COLO668 (cell line): ENCODE data around the gene KIT.

Experiments used
- DNase-seq: peaks from one replicate; lab custom pipeline; 2025; ENCODE audit not compliant: unreplicated experiment; lab: John Stamatoyannopoulos, UW

Gene KIT

DNA sequence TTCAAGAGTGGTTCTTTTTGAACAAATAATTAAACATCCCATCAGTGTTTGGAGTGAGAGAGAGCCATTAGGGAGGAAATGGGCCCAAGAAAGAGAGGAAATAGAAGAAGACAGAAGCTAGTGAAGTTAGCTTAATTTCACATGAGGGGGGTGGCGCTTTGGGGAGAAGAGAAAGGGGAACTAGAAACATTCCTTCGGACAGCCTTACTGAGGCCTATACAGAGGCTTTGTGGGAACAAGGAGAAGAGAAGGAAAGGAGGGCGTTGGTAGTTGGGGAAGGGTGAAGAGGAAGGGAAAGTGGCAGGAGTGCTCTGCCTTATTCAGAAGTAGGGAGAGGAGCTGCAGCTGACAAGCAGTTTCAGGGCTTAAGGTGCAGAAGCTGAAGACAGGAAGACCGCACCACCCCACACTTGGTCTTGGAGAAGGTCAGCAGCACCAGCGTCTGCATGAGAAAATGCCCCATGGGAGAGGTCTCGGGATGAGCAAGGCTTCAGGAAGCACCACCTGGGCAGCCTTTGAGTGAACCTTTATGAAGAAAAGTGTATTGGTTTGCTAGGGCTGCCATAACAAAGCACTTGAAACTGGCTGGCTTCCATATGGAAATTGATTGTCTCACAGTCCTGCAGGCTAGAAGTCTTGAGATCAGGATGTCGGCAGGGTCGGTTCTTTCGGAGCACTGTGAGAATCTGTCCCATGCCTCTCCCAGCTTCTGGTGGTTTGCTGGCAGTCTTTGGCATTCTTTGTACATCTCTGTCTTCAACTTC, 85.1 kb downstream of the KIT start:
- DNase-seq: no peak

DNA sequence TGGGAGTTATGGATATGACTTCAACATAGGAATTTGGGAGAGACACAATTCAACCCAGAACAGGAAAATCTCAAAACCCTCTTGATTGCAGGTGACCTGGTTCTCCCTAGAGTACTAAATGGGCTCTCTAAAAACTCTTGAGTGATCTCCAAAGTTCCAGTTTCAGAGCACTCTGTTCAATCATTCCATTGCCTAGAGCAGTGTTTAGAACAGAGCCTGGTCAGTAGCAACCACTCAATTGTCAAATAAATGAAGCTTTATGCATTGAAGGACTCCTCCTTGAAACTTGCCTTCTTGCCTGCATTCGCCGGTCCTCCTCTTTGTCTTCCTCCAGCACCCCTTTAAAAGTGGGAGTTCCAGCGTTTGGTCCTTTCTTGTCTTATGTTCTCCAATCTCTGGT, 85.8 kb downstream of the KIT start:
- DNase-seq: no peak

DNA sequence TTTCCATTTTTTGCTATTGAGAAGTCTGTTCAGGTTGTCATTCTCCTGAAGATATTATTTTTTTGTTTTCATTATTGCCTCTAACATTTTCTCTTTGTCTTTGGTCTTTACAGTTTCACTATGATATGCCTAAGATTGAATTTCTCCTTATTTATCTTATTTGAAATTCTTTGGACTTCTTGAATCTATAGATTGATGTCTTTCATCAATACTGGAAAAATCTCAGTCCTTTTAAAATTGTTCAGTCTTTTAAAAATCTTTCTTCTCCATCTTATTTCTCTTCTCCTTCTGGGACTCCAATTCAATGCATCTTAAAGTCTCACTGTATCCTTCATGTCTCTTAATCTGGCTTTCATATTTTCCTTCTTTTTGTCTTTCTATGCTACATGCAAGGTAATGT, 86.7 kb downstream of the KIT start:
- DNase-seq: no peak

DNA sequence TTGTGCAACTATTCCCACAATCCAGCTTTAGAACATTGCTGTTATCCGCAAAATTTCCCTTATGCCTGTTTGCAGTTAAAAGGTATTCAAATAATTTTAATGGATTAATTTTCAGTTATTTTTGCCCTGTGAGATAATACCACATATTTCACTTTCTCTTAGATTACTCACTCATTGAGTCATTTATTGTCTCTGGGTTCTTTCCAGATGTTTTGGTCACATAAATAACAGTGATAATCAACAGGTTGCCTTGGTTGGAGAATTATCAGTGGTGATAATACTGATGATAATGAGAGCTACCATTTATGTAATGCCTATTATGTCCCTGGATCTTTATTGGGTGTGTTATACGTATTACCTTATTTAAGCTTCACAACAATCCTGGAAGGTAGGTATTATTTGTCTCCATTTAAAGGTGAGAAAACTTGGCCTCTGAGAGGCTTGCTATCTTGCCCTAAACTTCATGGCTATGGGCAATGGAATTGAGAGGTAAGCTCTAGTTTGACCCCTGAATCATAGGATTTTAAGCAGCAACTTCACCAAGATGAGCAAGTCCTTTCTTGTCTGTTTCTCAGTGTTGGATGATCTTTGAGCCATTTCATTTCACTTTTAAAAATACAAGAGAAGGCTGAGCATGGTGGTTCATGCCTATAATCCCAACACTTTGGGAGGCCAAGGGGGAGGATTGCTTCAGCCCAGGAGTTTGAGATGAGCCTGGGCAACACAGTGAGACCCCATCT, 87.4 kb downstream of the KIT start:
- no peak for DNase-seq

DNA sequence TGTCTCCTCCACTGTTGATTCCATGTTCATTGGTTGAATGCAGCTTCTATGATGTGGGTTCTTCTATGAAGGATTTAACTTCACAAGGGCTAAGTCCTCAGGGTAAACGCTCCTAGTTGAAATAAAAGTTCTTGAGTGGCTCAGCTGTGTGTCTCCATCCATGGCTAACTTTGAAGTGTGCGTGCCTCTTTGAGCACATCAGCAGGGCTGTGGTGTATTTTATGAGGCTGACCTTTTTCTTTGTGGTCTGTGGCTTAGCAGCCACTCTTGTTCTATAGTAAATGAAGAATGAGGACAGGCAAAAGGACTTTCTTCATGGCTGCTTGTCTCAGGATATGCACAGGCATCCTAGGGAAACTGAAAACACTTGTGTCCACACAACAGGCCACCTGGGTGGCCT, 88.5 kb downstream of the KIT start:
- DNase-seq: no peak

DNA sequence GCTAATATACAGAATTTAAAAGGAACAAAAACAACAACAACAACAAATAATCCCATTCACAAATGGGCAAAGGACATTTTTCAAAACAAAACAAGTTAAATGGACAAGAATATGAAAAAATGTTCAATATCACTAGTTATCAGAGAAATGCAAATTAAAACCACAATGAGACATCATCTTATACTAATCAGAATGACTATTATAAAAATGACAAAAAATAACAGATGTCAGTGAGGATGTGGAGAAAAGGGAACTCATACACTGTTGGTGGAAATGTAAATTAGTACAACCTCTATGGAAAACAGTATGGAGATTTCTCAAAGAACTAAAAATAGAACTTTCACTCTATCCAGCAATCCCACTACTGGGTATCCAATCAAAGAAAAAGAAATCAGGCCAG, 92.6 kb downstream of the KIT start:
- no peak for DNase-seq

DNA sequence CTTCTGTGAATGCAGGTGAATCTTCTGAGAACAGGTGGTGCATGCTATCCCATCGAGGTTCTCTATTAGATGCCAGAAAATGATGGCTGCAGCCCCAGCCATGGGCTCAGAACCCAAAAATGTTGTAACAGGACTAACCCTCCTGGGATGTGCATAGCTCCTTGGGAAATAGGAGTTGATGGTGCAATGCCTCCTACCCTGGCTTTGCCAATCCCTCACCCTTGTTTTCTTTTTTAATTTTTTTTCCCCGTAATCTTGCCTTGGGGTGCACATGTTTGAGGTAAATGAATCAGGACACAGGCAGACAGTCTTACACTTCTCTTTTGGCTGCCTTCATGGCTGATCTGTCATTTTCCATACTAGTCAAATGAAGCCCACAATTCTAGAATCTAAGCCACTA, 96.6 kb downstream of the KIT start:
- DNase-seq: no peak

DNA sequence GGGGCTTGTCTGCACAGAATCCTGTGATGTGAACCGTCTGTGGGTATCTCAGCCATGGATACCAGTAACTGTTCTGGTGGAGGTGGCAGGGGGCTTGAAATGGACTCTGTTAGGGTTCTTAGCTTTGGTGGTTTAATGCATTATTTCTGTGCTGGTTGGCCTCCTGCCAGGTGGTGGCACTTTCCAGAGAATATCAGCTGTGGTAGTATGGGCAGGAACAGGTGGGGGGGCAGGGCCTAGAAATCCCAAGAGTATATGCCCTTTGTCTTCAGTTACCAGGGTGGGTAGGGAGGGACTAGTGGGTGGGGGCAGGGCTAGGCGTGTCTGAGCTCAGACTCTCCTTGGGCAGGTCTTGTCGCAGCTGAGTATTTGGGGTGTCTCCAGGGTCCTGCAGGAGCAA, 106.7 kb downstream of the KIT start:
- no peak for DNase-seq

DNA sequence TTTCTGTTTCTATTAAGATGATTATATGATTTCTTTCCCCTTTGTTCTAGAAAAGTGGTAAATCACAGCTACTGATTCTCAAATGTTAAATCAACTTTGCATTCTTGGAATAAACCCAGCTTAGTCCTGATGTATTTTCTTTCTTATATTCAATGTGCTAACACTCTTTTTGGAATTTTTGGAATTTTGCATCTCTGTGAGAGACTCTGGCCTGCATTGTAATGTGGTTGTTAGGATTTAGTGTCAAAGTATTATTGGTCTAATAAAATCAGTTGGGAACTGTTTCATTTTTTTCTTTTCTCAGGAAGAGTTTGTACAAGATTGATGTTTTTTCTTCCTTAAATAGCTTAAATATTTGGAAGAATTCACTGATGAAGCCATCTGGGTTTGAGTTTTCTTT, 109.6 kb downstream of the KIT start:
- DNase-seq: no peak

DNA sequence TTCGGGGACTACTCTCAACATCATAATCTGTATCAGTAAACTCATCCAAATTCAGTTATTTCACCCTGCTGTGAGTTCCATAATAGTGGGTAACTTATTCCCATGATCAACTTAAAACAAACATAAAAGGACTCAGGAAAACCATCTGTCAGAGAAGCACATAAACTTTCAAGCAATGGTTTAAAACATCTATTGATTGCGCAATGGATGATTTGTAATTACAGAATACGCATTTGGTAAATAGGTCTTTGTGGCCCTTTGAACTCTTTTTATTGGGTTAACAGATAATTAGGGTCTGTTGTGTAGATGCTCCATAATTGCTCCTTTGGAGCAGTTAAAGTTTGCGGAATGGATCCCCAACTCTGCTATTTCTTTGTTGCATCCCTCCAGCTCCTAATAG, 115.3 kb downstream of the KIT start:
- DNase-seq: no peak

DNA sequence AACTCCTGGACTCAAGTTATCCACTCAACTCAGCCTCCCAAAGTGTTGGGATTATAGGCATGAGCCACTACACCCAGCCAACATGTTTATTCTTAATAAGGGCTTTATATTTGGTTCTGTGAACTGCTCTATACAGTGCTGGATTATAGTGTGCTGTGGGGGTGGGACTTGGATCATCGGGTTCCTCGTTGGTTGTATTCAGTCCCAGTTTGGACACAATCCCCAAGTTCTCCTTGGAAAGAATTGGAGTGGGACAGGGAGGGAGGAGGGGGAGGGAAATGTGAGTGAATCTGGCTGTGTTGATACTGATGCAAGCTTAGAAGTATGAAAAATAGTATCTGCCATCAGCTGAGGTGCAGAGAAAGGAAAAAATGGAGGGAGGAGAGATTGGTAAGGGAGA, 121.3 kb downstream of the KIT start:
- DNase-seq: no peak

DNA sequence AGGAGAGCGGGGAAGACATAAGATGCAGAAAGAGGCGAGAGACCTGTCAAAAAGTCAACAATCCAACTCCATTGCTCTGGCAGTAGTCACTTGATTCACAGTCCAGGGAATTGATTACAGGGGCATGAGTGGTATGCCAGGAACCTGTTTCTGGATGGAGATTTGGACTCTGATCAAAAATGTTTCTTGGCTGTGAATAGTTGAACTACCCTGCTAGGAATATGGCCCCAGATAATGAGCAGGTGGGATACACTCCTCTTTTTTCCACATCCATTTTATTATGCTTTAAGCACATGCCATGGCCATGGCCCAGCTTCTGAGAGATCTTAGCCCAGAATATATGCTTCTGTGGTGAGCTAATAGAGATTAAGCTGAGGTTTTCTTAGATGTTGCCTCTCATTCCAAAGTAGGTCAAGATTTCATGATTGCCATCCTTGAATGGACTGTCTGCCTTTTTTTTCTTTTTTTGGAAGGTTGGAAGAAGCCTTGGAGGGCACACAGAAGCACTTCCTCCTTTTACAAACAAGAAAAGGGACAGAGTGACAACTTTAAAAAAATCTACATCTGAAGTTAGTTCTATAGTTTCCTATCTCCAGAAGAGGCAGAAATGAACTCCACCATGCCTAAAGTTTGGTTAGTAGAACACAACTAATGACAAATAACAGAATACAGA, 121.9 kb downstream of the KIT start:
- DNase-seq: no peak

DNA sequence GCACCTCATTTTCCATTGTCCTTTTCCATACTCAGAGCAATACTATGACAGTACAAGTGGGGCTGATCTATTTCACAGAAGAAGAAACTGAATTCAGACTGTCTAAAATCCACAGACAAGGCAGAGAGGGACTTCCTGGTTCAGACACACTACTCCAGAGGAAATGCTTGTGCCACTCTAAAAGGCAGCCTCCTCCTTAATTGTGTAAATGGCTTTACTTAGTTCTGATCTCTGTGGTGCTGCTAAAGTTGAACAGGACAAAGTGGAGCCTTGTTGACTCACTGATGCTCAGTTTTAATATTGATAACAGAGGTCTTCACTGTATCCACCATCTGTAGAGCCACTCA, 122.4 kb downstream of the KIT start:
- DNase-seq: no peak

DNA sequence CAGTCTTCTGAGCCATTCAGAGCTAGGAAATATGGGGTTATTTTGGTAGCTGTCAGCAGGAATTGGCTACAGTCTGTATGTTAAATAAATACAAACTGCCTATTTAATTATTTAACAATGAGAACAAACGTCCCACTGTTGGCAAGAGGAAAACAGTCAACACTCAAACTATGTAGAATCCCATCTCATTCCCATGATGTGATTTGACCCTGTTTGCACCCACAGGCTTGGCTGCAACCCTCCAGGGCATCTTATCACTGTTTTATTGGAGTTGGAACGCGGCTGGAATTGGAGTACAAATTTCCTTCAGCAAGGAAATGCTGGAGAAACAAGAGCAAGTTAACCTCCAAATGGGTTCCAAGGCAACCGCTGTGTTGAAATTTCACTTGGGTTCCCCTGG, 124.0 kb downstream of the KIT start:
- no peak for DNase-seq

DNA sequence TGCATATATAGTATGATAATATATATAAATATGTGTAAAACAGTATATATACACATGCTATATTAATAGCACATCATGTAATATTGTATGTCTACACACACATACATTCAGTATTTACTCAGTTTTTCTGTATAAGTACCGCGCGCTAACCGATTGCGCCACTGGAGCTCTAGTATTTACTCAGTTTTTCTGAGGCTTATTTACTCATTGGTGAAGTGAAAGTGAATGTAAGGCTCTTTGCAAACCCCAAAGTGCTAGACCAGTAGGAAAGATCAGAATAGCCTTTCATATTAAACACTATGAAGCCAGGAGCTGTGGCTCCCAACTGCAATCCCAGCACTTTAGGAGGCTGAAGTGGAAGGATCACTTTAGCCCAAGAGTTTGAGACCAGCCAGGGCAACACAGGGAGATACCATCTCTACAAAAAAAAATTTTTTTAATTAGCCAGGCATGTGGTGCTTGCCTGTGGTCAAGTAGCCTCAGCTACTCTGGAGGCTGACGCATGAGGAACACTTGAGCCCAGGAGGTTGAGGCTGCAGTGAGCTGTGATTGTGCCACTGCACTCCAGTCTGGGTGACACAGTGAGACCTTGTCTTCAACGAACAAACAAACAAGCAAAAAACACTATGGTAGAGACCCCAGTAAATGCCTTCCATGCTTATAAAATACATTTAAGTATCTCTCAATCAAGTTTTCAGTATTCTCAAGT, 125.8 kb downstream of the KIT start:
- DNase-seq: no peak

DNA sequence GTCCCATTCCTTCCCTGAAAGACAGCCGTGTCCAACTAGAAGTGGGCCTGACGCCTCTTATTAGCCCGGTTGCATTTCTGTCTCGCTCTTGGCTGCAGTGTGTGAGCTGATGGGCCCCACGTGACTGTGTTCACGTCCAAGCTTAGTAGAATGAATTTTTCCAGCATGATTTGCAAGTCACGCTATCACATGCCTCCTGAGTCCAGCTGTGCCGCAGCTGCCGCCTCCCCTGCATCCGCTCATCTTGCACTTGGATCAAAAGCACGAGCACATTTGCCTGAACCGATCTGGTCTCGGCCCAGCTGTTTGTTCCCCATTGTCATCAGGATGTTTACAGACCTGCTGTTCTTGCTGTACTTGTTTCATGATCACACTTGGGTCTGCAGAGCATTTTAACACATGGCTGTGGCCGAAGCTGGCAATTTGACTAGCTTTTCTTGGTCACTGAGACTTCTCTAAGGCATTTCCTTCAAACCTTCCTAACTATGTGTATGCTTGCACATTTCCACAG, 126.5 kb downstream of the KIT start:
- DNase-seq: no peak
